Measurements from ENCODE around the gene TMPRSS9.

DNA sequence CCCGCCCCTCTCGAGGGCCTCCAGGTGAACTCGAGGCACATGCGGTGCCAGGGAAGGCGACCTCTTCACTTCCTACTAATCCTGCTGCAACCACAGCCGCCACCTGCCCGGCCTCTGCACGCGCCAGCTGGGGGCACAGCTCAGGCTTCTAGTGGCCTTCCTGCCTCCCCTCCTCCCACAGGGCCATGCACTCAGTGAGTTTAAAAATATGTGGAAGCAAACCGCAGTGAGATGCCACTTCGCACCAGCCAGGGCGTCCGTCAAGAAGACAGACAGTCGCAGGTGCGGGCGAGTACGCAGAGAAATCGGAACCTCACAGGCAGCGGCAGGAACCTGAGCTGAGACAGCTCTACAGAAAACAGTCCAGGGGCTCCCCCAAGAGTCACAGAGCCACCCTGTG, 86.3 kb downstream of the TMPRSS9 start:
- no peak for TF ChIP-seq ZNF70 (CRISPR knock-in tag; IDR thresholded peaks at IDR 0.05)
- TF ChIP-seq RARB (CRISPR knock-in tag; IDR thresholded peaks at IDR 0.05): no peak
- TF ChIP-seq ESRRG (CRISPR knock-in tag; IDR thresholded peaks at IDR 0.05): no peak
- TF ChIP-seq, protein P1, sequence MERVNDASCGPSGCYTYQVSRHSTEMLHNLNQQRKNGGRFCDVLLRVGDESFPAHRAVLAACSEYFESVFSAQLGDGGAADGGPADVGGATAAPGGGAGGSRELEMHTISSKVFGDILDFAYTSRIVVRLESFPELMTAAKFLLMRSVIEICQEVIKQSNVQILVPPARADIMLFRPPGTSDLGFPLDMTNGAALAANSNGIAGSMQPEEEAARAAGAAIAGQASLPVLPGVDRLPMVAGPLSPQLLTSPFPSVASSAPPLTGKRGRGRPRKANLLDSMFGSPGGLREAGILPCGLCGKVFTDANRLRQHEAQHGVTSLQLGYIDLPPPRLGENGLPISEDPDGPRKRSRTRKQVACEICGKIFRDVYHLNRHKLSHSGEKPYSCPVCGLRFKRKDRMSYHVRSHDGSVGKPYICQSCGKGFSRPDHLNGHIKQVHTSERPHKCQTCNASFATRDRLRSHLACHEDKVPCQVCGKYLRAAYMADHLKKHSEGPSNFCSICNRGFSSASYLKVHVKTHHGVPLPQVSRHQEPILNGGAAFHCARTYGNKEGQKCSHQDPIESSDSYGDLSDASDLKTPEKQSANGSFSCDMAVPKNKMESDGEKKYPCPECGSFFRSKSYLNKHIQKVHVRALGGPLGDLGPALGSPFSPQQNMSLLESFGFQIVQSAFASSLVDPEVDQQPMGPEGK (CRISPR knock-in tag; IDR thresholded peaks at IDR 0.05; ENCODE audit: borderline replicate concordance): no peak
- TF ChIP-seq ZFP3 (CRISPR knock-in tag; IDR thresholded peaks at IDR 0.05): no peak
- no peak for TF ChIP-seq ARNTL (CRISPR knock-in tag; IDR thresholded peaks at IDR 0.05; ENCODE audit: borderline replicate concordance, low read depth)
- TF ChIP-seq ZNF8 (CRISPR knock-in tag; IDR thresholded peaks at IDR 0.05): no peak
- TF ChIP-seq, protein P2, sequence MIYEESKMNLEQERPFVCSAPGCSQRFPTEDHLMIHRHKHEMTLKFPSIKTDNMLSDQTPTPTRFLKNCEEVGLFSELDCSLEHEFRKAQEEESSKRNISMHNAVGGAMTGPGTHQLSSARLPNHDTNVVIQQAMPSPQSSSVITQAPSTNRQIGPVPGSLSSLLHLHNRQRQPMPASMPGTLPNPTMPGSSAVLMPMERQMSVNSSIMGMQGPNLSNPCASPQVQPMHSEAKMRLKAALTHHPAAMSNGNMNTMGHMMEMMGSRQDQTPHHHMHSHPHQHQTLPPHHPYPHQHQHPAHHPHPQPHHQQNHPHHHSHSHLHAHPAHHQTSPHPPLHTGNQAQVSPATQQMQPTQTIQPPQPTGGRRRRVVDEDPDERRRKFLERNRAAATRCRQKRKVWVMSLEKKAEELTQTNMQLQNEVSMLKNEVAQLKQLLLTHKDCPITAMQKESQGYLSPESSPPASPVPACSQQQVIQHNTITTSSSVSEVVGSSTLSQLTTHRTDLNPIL (CRISPR knock-in tag; IDR thresholded peaks at IDR 0.05; ENCODE audit: low read depth): no peak
- no peak for TF ChIP-seq ZFP30 (CRISPR knock-in tag; IDR thresholded peaks at IDR 0.05)

All from SK-N-SH treated with all-trans-retinoic acid at 6 μM for 48 hours (cell line).